Lung microvascular endothelial cell (primary cell): ENCODE data around the gene KIAA1143. TPM values are rescaled to one million over a fixed set of nuclear protein-coding genes. Genes with fewer than 3 reads are reported as not detected.
A peak's percentile ranks its signal among the peaks of the same experiment; 100 is the strongest.

Source experiments
- DNase-seq, 2 donors: peaks; one replicate each; pipeline versions ENCODE4 v3.0.0 to v3.0.0-alpha.2; 2010; ENCODE audit warnings: low read depth in 2 of 2
- total RNA-seq: library from RNA; depleted of rRNA; stranded (reverse); fragments of >200 nt; gene quantifications from 2 replicates; pipeline ENCODE4 v1.2.1, GENCODE V29; 2014

Gene KIAA1143
- 12.2 and 14.1 TPM in 2 replicates for total RNA-seq

DNA sequence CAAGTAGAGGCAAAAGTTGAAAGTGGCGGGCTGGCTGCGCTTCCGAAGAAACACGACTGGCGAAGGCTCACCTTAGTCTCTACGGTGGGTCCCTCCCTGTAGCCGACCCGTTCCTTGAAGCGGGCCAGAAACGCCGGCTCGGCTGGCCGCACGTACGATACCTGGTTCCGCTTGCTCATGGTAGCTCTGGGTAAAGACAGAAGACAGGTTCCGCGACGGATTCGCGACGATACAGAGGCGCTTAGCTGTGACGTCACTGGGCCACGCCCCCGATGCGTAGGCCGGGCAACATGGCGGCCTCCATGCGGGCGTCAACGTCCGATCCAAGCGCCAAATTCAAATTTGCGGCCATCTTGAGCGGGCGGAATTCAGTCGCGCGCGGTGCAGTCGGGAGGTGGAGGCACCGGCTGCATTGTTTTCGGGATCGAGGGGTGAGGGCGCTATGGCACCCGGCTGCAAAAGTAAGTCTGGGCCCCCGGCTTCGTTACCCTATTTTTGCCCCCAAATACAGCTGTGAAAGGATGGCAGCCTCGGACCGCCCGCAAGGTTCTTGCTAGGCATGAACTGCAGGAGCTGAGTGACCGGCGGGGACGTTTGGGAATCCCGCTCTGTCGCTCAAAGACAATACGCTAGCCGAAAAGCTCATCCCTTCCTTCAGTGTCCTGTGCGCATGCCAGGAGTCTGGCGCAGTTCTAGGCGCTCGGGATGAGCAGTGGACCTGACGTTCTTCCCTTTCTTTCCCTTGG lies at the start of gene KIAA1143, which contains the start of gene KIF15:
TSS of gene KIAA1143 (minus strand) at position 196 of the 746 bp plus-strand sequence. CDS start at position 179, 17 bp downstream.
TSS of gene KIF15 (plus strand) at position 371 of the 746 bp plus-strand sequence. CDS start at position 443, 72 bp downstream.
- DNase-seq: peak; percentile 97 to 98

GRCh38 chr3:44805960-44806359 lies 44.5 kb upstream of the KIAA1143 start:
- no peak for DNase-seq

DNA sequence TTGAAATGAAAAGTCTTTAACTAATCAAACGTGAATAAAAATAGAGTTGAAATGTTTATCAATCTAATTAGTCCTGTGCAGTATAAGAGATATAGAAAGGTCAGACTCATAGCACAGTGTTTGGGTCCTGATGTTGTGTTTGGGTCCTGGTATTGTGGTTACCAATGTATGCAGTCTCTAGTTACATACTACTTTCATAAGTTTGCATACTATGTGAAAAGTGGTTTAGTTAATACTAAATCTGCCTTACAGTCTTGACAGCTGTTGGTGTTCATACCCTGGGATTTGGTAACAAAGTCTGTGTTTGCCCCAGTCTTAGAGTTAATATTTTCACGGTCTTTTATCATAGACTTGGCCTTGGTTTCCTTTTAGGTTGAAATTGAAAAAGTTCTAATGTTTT lies 41.9 kb upstream of the KIAA1143 start:
- no peak for DNase-seq

GRCh38 chr3:44802011-44802410 lies 40.6 kb upstream of the KIAA1143 start:
- DNase-seq: no peak

- DNase-seq: no peak
Measured at GRCh38 chr3:44795197-44795596, 33.8 kb upstream of the KIAA1143 start.

DNA sequence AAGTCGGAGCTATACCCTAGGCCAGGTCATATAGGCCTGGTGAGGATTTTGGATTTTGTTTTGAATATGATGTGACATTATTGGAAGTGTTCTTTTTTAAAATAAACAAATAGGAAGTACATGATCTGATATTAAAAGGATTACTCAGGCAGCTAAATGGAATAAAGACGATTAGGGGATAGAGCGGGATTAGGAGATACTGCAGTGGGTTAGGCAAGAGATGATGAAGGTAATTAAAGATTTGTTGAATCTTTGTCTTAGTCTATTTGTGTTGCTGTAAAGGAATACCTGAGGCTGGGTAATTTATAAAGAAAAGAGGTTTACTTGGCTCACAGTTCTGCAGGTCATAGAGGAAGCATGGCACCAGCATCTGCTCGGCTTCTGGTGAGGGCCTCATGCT lies 21.5 kb upstream of the KIAA1143 start:
- DNase-seq: no peak

- DNase-seq: no peak
Measured at GRCh38 chr3:44772099-44772442, 10.7 kb upstream of the KIAA1143 start.

GRCh38 chr3:44771424-44772098 lies 10.1 kb upstream of the KIAA1143 start:
- DNase-seq: no peak

DNA sequence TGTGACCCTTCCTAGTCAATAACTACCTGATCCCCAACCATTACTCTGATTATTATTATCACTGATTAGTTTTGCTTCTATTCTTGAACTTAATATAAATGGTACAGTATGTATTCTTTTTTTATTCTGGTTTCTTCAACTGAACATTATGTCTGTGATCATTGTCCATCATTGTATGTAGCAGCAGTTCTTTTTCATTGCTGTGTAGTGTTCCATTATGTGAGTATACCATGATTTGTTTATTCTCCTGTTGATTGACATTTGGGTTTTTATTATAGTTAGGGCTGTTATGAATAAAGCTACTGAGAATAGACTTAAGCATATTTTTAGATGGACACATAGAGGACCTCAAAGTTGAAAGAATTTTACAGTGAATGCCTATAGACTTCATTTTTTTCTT lies 2.8 kb upstream of the KIAA1143 start:
- no peak for DNase-seq

GRCh38 chr3:44762690-44763089 lies 1.3 kb upstream of the KIAA1143 start:
- no peak for DNase-seq

DNA sequence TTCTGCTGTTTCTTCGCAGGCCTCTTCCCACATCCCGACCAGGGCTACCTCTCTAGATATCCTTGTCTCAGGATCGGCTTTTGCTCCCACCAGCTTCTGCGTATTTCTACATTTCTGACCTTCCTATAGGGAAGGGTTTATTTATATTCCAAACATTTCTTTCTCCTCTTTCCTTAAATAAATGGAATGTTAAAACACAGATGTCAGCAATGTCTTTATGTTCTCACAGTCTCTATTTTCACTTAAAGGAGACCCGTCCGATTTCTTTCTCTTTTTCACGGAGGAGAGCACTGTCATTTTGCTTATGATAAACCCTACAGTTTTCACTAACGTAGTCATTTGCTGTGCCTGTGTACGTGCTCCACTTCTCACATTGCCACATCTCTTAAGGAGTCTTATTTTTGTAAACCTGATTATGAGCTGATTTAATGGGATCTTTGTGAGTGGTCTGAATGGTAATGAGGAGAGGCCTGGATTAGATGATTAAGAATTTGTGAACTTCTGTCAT lies 805 bp upstream of the KIAA1143 start:
- peak; percentile 3 for DNase-seq

- no peak for DNase-seq
Measured at GRCh38 chr3:44761101-44761423, 357 bp downstream of the KIAA1143 start.

DNA sequence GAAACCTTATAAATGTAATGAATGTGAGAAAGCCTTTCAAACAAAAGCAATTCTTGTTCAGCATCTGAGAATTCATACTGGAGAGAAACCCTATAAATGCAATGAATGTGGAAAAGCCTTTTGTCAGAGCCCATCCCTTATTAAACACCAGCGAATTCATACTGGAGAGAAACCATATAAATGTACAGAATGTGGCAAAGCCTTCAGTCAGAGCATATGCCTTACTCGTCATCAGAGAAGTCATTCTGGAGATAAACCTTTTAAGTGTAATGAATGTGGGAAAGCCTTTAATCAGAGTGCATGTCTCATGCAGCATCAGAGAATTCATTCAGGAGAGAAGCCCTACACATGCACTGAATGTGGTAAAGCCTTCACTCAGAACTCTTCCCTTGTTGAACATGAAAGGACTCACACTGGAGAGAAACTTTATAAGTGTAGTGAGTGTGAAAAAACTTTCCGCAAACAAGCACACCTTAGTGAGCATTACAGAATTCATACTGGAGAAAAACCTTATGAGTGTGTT lies 26.7 kb downstream of the KIAA1143 start:
- no peak for DNase-seq

GRCh38 chr3:44729384-44729910 lies 32.0 kb downstream of the KIAA1143 start, which contains the start of gene ZNF501:
Gene ZNF501, plus strand, starts transcription at chr3:44729635. Its CDS starts 4,787 bp downstream, at chr3:44734422.
- peak; percentile 87 to 90 for DNase-seq

GRCh38 chr3:44722103-44722401 lies 39.4 kb downstream of the KIAA1143 start:
- no peak for DNase-seq

- DNase-seq: peak in 1 of 2 donors; percentile 9
Measured at GRCh38 chr3:44721231-44722102, 40.0 kb downstream of the KIAA1143 start.

DNA sequence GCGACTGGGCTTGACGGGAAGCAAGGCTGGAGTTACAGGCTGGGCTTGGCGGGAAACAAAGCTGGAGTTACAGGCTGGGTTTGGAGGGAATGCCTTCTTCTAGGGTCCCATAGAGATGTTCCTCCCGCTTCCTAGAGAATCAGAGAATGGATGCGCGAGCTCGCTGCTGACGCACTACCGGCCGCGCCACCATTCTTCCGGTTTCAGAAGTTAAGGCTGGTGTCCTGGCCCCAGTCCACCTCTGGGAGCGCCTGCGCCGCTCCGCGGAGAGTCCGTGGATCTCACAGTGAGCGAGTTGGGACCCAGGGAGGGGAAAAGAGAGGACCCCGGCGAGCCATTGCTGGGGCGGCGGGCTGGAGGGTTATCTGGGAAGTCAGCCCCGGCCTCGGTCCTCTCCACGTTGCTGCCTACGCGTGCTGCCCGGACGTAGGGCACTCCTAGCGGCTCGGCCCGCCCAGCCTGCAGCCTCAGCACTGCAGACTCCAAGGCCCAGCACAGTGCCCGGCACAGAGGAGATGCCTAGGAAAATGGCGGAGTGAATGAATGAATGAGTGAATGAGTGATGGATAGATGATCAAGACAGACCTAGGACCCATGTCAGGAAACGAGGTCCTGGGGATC lies 48.9 kb downstream of the KIAA1143 start, which contains the start of gene ZNF502:
TSS of gene ZNF502 (plus strand) at position 206 of the 621 bp plus-strand sequence. CDS start 7,602 bp downstream, outside the sequence.
- peak; percentile 92 for DNase-seq
